Type B pancreatic cell (in vitro differentiated cells): ENCODE measurements around the gene UBE2D2. TPM values are rescaled to one million over a fixed set of nuclear protein-coding genes. Genes with fewer than 3 reads are reported as not detected.

Experiments
- DNase-seq: peaks from one replicate; pipeline ENCODE4 v3.0.0; 2021; ENCODE audit warnings: mixed read lengths; ENCODE audit not compliant: unreplicated experiment; ENCODE audit errors: extremely low spot score
- H3K27ac Mint-ChIP-seq: 2 replicates; pipeline ENCODE4 v1.8.0; 2021; ENCODE audit warnings: mild to moderate bottlenecking, mixed read lengths
- H3K27me3 Mint-ChIP-seq: 2 replicates; pipeline ENCODE4 v1.8.0; 2021; ENCODE audit warnings: mixed read lengths
- H3K36me3 Mint-ChIP-seq: 2 replicates; pipeline ENCODE4 v1.8.0; 2021; ENCODE audit warnings: mixed read lengths
- H3K4me1 Mint-ChIP-seq: one replicate; pipeline ENCODE4 v1.8.0; 2021; ENCODE audit warnings: mixed read lengths; ENCODE audit not compliant: unreplicated experiment
- H3K4me3 Mint-ChIP-seq: 2 replicates; pipeline ENCODE4 v1.8.0; 2021; ENCODE audit warnings: mild to moderate bottlenecking, mixed read lengths
- H3K9me3 Mint-ChIP-seq: 2 replicates; pipeline ENCODE4 v1.8.0; 2021; ENCODE audit warnings: mixed read lengths
- total RNA-seq: library from RNA; stranded (reverse); gene quantifications from 2 replicates; pipeline ENCODE4 v1.2.1, GENCODE V29; 2021; ENCODE audit warnings: low replicate concordance
- TF ChIP-seq, protein P1 (sequence below): fragments of 200-600 bp; sonication (generic); conservative IDR thresholded peaks from 2 replicates; pipeline ENCODE4 v1.5.0; 2021; ENCODE audit warnings: antibody characterized with exemption, mild to moderate bottlenecking

The UBE2D2 gene
- total RNA-seq, 1 donor from 2014 or later, result 140 TPM

DNA sequence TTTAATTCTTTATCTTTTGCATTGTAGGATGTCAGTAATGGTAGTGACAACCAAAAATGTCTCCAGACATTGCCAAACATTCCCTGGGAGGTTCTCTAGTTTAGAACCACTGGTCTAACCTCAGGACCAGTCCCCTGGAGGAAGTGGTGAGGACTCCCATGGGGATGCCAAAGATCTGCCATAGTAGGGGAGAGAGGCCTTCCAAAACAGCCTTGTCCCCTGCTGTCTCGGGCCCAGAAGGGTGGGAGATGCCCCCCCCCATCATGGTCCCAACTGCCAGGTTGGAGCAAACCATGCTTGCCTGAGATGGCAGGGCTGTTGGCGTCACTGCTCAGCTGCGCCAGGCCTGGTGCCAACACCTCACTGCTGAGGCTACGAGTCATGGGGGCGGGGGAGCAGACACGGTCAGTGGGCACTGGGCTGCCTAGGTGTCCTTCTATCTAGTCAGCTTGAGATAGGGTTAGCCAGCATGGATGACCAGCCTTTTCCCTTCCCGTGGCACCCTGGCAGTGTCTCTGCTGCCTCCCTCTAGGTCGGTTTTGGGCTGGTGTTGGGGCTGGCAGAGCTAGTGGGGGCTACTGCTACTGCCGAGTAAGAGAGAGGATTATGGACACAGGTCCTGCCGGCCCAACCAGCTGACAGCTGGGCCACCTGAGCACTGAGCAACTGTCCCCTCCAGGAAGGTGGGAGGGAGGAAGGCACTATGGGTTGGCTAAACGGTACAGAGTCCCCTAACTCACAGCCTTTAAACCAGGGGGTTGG, 78.7 kb downstream of the UBE2D2 start:
- peak overlapping the region; percentile 41 for H3K27ac Mint-ChIP-seq
- TF ChIP-seq, protein P1, sequence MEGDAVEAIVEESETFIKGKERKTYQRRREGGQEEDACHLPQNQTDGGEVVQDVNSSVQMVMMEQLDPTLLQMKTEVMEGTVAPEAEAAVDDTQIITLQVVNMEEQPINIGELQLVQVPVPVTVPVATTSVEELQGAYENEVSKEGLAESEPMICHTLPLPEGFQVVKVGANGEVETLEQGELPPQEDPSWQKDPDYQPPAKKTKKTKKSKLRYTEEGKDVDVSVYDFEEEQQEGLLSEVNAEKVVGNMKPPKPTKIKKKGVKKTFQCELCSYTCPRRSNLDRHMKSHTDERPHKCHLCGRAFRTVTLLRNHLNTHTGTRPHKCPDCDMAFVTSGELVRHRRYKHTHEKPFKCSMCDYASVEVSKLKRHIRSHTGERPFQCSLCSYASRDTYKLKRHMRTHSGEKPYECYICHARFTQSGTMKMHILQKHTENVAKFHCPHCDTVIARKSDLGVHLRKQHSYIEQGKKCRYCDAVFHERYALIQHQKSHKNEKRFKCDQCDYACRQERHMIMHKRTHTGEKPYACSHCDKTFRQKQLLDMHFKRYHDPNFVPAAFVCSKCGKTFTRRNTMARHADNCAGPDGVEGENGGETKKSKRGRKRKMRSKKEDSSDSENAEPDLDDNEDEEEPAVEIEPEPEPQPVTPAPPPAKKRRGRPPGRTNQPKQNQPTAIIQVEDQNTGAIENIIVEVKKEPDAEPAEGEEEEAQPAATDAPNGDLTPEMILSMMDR, result no peak
- H3K27me3 Mint-ChIP-seq, result no peaks in the 10 kb centered on the region
- no peaks in the 10 kb centered on the region for H3K9me3 Mint-ChIP-seq
- peak; percentile 63 for DNase-seq
- H3K4me3 Mint-ChIP-seq, result no peak overlapping the region
- H3K4me1 Mint-ChIP-seq, result peaks cover 74% of the 10 kb centered on the region
- H3K36me3 Mint-ChIP-seq, result no peaks in the 10 kb centered on the region

DNA sequence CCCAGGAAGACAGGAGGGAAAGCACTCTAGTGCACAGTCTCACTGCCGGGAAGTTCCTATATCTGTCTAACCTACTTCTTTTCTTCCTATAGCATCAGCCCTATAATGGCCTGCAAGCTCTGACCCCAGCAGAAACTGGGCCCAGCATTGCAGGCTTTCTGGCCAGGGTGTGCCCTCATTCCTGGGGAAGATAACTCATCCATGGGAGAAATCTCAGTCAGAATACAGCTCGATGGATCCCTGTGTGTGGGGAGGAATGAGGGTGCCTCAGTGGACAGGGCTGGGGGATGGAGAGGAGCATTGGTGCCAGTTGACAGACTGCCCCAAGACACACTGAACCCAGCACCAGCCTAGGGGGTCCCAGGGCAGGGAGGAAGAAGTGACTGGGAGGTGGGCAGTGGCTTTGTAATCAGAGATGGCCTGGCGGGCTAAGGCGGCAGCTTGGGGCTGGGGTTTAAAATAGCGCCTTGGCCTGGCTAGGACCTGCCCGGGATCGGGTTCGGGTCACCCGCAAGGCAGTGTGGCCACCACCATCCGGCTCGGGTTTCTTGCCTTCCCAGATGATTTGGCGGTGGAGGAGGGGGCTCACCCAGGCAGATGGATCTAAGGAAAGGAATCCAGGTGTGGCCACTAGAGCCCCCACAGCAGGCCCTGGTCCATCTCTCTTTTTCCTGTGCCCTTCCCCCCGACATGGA, 79.4 kb downstream of the UBE2D2 start:
- Mint-ChIP-seq H3K27ac (peak overlapping the region; percentile 63), H3K4me1 (peaks cover 69% of the 10 kb centered on the region), H3K36me3 (no peaks in the 10 kb centered on the region), H3K4me3 (peak overlapping the region; percentile 22), H3K9me3 (no peaks in the 10 kb centered on the region), H3K27me3 (peaks cover 4% of the 10 kb centered on the region)
- peak; percentile 69 for DNase-seq
- TF ChIP-seq, protein P1, result no peak

DNA sequence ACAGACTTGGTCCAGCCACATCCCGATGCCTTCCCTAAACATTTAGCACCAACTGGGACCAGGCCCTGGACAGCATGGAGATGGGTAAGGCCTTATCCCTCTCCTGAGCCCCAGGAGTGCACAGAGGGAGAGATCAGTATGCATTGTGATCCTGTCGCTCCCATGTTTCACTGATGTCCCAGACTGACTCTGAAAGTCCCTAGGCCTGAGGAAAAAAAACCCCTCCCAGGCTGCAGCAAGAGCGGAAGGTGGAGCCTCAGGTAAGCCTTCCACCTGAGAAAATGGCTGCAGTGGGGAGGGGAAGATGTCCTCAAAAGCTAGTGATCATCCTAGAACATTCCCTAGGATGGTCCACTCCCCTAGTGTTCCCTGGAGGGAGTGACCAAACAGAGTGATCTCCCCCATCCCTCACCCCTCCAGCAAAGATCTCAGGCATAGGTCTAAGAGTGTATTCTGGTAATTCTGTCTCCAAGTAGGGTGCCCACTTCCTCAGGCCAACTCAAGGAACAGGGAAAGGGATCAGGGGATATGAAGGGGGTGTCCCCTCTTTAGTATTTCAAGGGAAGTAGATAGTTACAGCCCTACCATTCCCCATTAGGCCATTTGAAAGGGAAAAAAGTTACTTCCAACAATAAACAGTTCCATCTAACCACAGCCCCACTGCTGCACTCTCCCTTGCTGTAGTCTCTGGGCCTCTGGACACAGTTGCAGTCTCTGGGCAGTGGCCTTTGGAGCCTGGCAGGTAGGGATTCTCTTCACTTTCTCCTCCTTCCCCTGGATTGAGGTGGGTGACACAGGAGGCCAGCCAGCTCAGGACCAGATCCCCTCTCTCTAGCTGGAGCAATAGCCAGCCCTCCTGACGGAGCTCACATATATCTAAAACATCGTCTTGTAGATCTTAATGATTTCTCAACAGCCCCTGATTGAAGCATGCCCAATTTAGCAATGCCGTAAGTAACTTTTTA, 80.3 kb downstream of the UBE2D2 start:
- Mint-ChIP-seq H3K36me3 (no peaks in the 10 kb centered on the region), H3K4me1 (peaks cover 67% of the 10 kb centered on the region), H3K27me3 (peaks cover 5% of the 10 kb centered on the region), H3K9me3 (no peaks in the 10 kb centered on the region), H3K4me3 (peak overlapping the region; percentile 65), H3K27ac (peak overlapping the region; percentile 79)
- TF ChIP-seq, protein P1, result no peak
- peak; percentile 37 for DNase-seq

DNA sequence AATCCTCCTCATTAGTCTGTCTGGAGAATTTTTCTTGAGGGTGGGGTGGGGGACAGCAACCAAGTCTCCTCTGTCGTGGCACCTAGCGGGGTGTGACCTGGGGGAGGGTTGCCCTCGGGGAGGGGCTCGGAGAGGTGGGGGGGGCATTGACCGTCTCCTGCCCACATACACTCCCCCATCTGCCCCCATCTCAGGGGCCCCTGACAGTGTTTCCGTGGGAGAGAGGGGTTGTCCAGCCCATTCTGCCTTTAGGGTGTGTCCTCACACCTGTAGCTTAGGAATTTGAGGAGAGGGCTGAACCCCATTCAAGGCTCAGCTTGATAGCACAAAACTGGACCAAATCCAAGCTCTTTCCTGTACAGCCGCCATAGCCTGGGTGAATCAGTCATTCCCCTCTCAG, 81.1 kb downstream of the UBE2D2 start:
- TF ChIP-seq, protein P1, result no peak
- peak overlapping the region; percentile 65 for H3K4me3 Mint-ChIP-seq
- H3K27ac Mint-ChIP-seq, result peak overlapping the region; percentile 79
- H3K9me3 Mint-ChIP-seq, result no peaks in the 10 kb centered on the region
- peaks cover 7% of the 10 kb centered on the region for H3K27me3 Mint-ChIP-seq
- peaks cover 65% of the 10 kb centered on the region for H3K4me1 Mint-ChIP-seq
- no peak for DNase-seq
- H3K36me3 Mint-ChIP-seq, result no peaks in the 10 kb centered on the region
